ENCODE measurements around the gene CCR9. TPM values are rescaled to one million over a fixed set of nuclear protein-coding genes. Genes with fewer than 3 reads are reported as not detected.

CCR9 gene
- total and polyA plus RNA-seq, 2 experiments from 2014 or later = not detected

DNA sequence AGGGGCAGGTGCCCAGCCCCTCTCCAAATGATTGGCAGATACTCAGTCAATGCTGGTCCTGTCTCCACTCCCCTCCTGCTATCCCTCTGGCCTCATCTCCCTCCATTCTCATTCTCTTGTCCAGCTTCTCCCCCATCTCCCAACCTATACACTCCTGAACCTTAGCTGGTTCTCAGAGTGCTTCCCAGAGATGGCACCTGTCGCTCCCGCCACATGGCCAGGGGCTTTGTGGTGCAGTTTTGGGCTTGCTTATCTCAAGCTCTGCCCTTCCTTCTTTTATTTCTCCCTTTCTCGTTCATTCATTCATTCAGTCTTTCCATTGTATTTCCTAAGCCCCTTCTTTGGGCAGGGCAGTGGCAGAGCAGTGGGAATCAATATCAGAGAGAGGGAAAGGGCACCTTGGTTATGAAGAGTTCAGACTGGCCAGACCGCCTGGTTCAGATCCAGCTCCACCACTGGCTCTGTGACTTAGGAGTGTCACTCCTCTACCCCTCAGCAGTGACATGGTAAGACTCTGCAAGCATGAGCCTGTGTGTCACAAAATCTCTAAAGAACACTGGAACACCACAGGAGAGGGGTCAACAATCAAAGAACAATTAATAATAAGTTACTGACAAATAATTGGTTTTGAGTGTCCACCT is 36.7 kb downstream of the CCR9 start:
- no peaks in the 10 kb centered on the region for H3K9me2 ChIP-seq (ENCODE audit: insufficient read depth)
- H3K27ac Mint-ChIP-seq = no peak overlapping the region

More for the DNA sequence above, 36.7 kb downstream of the CCR9 start:
- Histone ChIP-seq H3K79me2 (replicated peaks; ENCODE audit: insufficient read depth) (no peaks in the 10 kb centered on the region), H4K20me1 (replicated peaks; ENCODE audit: insufficient read depth) (no peaks in the 10 kb centered on the region), H3K36me3 (ENCODE audit: insufficient read depth) (peaks cover 4% of the 10 kb centered on the region; the same call in 1 of the 2 replicates), H2AFZ (no peak overlapping the region), H3F3A (replicated peaks; ENCODE audit: low read depth) (no peaks in the 10 kb centered on the region), H3K4me1 (ENCODE audit: insufficient read depth) (no peaks in the 10 kb centered on the region), H3K27ac (ENCODE audit: low read depth) (no peak overlapping the region), H3K4me2 (no peak overlapping the region), H3K27me3 (ENCODE audit: insufficient read depth) (no peaks in the 10 kb centered on the region), H3K4me3 (no peak overlapping the region)
- H3K27me3 Mint-ChIP-seq (ENCODE audit: insufficient read depth, low read depth, poor library complexity) = peaks cover 2% of the 10 kb centered on the region
- TF ChIP-seq EZH2 (IDR thresholded peaks at IDR 0.05; ENCODE audit: low read depth, unreplicated experiment) (no peak), STAT1 (IDR thresholded peaks at IDR 0.05; ENCODE audit: unreplicated experiment) (no peak), NANOG (IDR thresholded peaks at IDR 0.05; ENCODE audit: borderline replicate concordance) (no peak), EZH2phosphoT487 (IDR thresholded peaks at IDR 0.05; ENCODE audit: unreplicated experiment) (no peak), ZNF331 (CRISPR knock-in tag; IDR thresholded peaks at IDR 0.05; ENCODE audit: low read depth) (no peak), CREB1 (CRISPR knock-in tag; IDR thresholded peaks at IDR 0.05; ENCODE audit: low read depth) (no peak)
- TF ChIP-seq, protein P1, sequence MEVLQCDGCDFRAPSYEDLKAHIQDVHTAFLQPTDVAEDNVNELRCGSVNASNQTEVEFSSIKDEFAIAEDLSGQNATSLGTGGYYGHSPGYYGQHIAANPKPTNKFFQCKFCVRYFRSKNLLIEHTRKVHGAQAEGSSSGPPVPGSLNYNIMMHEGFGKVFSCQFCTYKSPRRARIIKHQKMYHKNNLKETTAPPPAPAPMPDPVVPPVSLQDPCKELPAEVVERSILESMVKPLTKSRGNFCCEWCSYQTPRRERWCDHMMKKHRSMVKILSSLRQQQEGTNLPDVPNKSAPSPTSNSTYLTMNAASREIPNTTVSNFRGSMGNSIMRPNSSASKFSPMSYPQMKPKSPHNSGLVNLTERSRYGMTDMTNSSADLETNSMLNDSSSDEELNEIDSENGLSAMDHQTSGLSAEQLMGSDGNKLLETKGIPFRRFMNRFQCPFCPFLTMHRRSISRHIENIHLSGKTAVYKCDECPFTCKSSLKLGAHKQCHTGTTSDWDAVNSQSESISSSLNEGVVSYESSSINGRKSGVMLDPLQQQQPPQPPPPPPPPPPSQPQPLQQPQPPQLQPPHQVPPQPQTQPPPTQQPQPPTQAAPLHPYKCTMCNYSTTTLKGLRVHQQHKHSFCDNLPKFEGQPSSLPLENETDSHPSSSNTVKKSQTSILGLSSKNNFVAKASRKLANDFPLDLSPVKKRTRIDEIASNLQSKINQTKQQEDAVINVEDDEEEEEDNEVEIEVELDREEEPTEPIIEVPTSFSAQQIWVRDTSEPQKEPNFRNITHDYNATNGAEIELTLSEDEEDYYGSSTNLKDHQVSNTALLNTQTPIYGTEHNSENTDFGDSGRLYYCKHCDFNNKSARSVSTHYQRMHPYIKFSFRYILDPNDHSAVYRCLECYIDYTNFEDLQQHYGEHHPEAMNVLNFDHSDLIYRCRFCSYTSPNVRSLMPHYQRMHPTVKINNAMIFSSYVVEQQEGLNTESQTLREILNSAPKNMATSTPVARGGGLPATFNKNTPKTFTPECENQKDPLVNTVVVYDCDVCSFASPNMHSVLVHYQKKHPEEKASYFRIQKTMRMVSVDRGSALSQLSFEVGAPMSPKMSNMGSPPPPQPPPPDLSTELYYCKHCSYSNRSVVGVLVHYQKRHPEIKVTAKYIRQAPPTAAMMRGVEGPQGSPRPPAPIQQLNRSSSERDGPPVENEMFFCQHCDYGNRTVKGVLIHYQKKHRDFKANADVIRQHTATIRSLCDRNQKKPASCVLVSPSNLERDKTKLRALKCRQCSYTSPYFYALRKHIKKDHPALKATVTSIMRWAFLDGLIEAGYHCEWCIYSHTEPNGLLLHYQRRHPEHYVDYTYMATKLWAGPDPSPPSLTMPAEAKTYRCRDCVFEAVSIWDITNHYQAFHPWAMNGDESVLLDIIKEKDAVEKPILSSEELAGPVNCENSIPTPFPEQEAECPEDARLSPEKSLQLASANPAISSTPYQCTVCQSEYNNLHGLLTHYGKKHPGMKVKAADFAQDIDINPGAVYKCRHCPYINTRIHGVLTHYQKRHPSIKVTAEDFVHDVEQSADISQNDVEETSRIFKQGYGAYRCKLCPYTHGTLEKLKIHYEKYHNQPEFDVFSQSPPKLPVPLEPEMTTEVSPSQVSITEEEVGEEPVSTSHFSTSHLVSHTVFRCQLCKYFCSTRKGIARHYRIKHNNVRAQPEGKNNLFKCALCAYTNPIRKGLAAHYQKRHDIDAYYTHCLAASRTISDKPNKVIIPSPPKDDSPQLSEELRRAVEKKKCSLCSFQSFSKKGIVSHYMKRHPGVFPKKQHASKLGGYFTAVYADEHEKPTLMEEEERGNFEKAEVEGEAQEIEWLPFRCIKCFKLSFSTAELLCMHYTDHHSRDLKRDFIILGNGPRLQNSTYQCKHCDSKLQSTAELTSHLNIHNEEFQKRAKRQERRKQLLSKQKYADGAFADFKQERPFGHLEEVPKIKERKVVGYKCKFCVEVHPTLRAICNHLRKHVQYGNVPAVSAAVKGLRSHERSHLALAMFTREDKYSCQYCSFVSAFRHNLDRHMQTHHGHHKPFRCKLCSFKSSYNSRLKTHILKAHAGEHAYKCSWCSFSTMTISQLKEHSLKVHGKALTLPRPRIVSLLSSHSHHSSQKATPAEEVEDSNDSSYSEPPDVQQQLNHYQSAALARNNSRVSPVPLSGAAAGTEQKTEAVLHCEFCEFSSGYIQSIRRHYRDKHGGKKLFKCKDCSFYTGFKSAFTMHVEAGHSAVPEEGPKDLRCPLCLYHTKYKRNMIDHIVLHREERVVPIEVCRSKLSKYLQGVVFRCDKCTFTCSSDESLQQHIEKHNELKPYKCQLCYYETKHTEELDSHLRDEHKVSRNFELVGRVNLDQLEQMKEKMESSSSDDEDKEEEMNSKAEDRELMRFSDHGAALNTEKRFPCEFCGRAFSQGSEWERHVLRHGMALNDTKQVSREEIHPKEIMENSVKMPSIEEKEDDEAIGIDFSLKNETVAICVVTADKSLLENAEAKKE (CRISPR knock-in tag; IDR thresholded peaks at IDR 0.05) = no peak
- TF ChIP-seq, protein P2, sequence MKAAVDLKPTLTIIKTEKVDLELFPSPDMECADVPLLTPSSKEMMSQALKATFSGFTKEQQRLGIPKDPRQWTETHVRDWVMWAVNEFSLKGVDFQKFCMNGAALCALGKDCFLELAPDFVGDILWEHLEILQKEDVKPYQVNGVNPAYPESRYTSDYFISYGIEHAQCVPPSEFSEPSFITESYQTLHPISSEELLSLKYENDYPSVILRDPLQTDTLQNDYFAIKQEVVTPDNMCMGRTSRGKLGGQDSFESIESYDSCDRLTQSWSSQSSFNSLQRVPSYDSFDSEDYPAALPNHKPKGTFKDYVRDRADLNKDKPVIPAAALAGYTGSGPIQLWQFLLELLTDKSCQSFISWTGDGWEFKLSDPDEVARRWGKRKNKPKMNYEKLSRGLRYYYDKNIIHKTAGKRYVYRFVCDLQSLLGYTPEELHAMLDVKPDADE (IDR thresholded peaks at IDR 0.05) = no peak
- TF ChIP-seq, protein P3, sequence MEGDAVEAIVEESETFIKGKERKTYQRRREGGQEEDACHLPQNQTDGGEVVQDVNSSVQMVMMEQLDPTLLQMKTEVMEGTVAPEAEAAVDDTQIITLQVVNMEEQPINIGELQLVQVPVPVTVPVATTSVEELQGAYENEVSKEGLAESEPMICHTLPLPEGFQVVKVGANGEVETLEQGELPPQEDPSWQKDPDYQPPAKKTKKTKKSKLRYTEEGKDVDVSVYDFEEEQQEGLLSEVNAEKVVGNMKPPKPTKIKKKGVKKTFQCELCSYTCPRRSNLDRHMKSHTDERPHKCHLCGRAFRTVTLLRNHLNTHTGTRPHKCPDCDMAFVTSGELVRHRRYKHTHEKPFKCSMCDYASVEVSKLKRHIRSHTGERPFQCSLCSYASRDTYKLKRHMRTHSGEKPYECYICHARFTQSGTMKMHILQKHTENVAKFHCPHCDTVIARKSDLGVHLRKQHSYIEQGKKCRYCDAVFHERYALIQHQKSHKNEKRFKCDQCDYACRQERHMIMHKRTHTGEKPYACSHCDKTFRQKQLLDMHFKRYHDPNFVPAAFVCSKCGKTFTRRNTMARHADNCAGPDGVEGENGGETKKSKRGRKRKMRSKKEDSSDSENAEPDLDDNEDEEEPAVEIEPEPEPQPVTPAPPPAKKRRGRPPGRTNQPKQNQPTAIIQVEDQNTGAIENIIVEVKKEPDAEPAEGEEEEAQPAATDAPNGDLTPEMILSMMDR (conservative IDR thresholded peaks at IDR 0.05; ENCODE audit: low read depth in 2 of 2) = no peak
- no peak overlapping the region for H3K4me3 Mint-ChIP-seq
- no peak for ATAC-seq
- H3K4me1 Mint-ChIP-seq = no peaks in the 10 kb centered on the region
- peaks cover 38% of the 10 kb centered on the region for H3K36me3 Mint-ChIP-seq (ENCODE audit: low read depth)
- DNase-seq (ENCODE audit: low spot score) = no peak
- no peaks in the 10 kb centered on the region for H3K9me3 Mint-ChIP-seq

Data from GM23338 (cell line).